Endothelial cell of umbilical vein (primary cell): Measurements from ENCODE around the gene EYS.

ENCODE experiments used
- EZH2 ChIP-seq: IDR thresholded peaks from 2 replicates; pipeline ENCODE4 v1.6.1; 2012; ENCODE audit warnings: borderline replicate concordance, low read depth, mild to moderate bottlenecking, moderate library complexity, low read length, inconsistent platforms; ENCODE audit not compliant: severe bottlenecking
- FOS ChIP-seq: IDR thresholded peaks from 2 replicates; pipeline ENCODE4 v1.6.1; 2011; ENCODE audit warnings: mild to moderate bottlenecking, low read length, moderate library complexity, borderline replicate concordance; ENCODE audit not compliant: insufficient read depth
- GATA2 ChIP-seq: IDR thresholded peaks from 2 replicates; pipeline ENCODE4 v1.7.0; 2011; ENCODE audit warnings: low read depth, mild to moderate bottlenecking, moderate library complexity, mixed read lengths, low read length; ENCODE audit not compliant: insufficient read length, insufficient read depth
- JUN ChIP-seq: IDR thresholded peaks from 2 replicates; pipeline ENCODE4 v1.6.1; 2011; ENCODE audit warnings: borderline replicate concordance, low read depth; ENCODE audit not compliant: insufficient read length, insufficient read depth
- POLR2A ChIP-seq: IDR thresholded peaks from 2 replicates; pipeline ENCODE4 v1.6.1; 2012; ENCODE audit warnings: low read depth, mild to moderate bottlenecking, control low read depth, low read length
- POLR2AphosphoS5 ChIP-seq: IDR thresholded peaks from 2 replicates; pipeline ENCODE4 v1.6.1; 2012; ENCODE audit warnings: low read depth, mild to moderate bottlenecking, control low read depth, low read length, moderate library complexity; ENCODE audit not compliant: insufficient read depth
- TF ChIP-seq, protein P1 (sequence below), 2 donors: IDR thresholded peaks; 1 replicate in 1 of 2; 2 replicates in 1 of 2; pipeline ENCODE4 v1.5.1; 2011; ENCODE audit warnings: low read length in 2 of 2, mild to moderate bottlenecking in 2 of 2, moderate library complexity in 2 of 2, control low read depth in 1 of 2, inconsistent platforms in 1 of 2, low read depth in 1 of 2; ENCODE audit not compliant: insufficient read depth in 1 of 2; ENCODE audit errors: extremely low read depth in 1 of 2

DNA sequence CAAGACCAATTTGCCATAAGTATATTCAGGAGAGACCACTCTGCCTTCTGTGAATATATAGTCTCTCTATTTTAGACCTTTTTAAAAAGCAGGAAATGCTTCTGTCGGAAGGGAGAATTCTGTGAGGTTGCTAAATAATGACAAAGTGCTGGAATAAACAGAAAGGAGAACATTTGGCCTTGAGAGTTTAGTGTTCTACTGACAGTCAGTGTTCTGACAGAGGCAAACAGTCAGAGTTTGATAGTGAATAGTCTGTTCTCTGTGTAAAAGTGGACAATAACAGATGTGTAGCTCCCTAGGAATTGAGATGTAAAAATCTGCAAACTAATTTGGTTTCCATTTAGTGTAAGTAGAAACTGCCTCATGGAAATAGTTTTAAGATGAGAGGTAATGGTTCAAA is 1850.8 kb downstream of the EYS start:
- TF ChIP-seq, protein P1, sequence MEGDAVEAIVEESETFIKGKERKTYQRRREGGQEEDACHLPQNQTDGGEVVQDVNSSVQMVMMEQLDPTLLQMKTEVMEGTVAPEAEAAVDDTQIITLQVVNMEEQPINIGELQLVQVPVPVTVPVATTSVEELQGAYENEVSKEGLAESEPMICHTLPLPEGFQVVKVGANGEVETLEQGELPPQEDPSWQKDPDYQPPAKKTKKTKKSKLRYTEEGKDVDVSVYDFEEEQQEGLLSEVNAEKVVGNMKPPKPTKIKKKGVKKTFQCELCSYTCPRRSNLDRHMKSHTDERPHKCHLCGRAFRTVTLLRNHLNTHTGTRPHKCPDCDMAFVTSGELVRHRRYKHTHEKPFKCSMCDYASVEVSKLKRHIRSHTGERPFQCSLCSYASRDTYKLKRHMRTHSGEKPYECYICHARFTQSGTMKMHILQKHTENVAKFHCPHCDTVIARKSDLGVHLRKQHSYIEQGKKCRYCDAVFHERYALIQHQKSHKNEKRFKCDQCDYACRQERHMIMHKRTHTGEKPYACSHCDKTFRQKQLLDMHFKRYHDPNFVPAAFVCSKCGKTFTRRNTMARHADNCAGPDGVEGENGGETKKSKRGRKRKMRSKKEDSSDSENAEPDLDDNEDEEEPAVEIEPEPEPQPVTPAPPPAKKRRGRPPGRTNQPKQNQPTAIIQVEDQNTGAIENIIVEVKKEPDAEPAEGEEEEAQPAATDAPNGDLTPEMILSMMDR (IDR thresholded peaks at IDR 0.05; ENCODE audit: extremely low read depth in 1 of 2, insufficient read depth in 1 of 2, low read depth in 1 of 2, low read length in 2 of 2): no peak
- TF ChIP-seq EZH2: no peak
- no peak for TF ChIP-seq POLR2A
- no peak for TF ChIP-seq POLR2AphosphoS5
- TF ChIP-seq JUN: no peak
- TF ChIP-seq FOS: no peak
- no peak for TF ChIP-seq GATA2
